IPS-15b (cell line): Measurements from ENCODE around the gene TBC1D10A.

ENCODE experiments used
- H3K27me3 ChIP-seq: one replicate; pipeline ENCODE4 v1.6.1; 2013; ENCODE audit warnings: low read length; ENCODE audit not compliant: control insufficient read depth, insufficient read depth
- H3K36me3 ChIP-seq: one replicate; pipeline ENCODE4 v1.6.1; 2013; ENCODE audit warnings: low read length; ENCODE audit not compliant: control insufficient read depth, insufficient read depth
- H3K4me1 ChIP-seq: one replicate; pipeline ENCODE4 v1.6.1; 2013; ENCODE audit warnings: mild to moderate bottlenecking, low read length; ENCODE audit not compliant: control insufficient read depth, insufficient read depth
- H3K4me3 ChIP-seq: one replicate; pipeline ENCODE4 v1.5.1; 2013; ENCODE audit warnings: low read depth, low read length
- H3K9ac ChIP-seq: one replicate; pipeline ENCODE4 v1.6.1; 2013; ENCODE audit warnings: low read depth, mild to moderate bottlenecking, low read length
- H3K9me3 ChIP-seq: one replicate; pipeline ENCODE4 v1.6.1; 2013; ENCODE audit warnings: mild to moderate bottlenecking, low read length; ENCODE audit not compliant: control insufficient read depth, insufficient read depth

The TBC1D10A gene

GRCh38 chr22:30251711-30252110, 75.0 kb downstream of the TBC1D10A start:
- Histone ChIP-seq H3K4me1 (peaks cover 8% of the 10 kb centered on the region), H3K9ac (no peak overlapping the region), H3K4me3 (no peak overlapping the region), H3K9me3 (no peaks in the 10 kb centered on the region), H3K27me3 (no peaks in the 10 kb centered on the region), H3K36me3 (no peaks in the 10 kb centered on the region)

- Histone ChIP-seq H3K36me3 (no peaks in the 10 kb centered on the region), H3K27me3 (no peaks in the 10 kb centered on the region), H3K4me3 (no peak overlapping the region), H3K4me1 (peaks cover 8% of the 10 kb centered on the region), H3K9ac (no peak overlapping the region), H3K9me3 (no peaks in the 10 kb centered on the region)
These were observed 76.0 kb downstream of the TBC1D10A start for GRCh38 chr22:30250661-30251267.

- Histone ChIP-seq H3K9ac (no peak overlapping the region), H3K9me3 (no peaks in the 10 kb centered on the region), H3K4me1 (peaks cover 8% of the 10 kb centered on the region), H3K4me3 (no peak overlapping the region), H3K36me3 (no peaks in the 10 kb centered on the region), H3K27me3 (no peaks in the 10 kb centered on the region)
These were observed 76.6 kb downstream of the TBC1D10A start for GRCh38 chr22:30250039-30250565.

GRCh38 chr22:30249049-30250038, 77.4 kb downstream of the TBC1D10A start:
- Histone ChIP-seq H3K27me3 (no peaks in the 10 kb centered on the region), H3K9ac (no peak overlapping the region), H3K4me1 (peaks cover 8% of the 10 kb centered on the region), H3K36me3 (no peaks in the 10 kb centered on the region), H3K4me3 (no peak overlapping the region), H3K9me3 (no peaks in the 10 kb centered on the region)

- no peaks in the 10 kb centered on the region for H3K27me3 ChIP-seq
- H3K36me3 ChIP-seq = peaks cover 5% of the 10 kb centered on the region
- no peak overlapping the region for H3K9ac ChIP-seq
- H3K4me1 ChIP-seq = peaks cover 8% of the 10 kb centered on the region
- H3K9me3 ChIP-seq = no peaks in the 10 kb centered on the region
- no peak overlapping the region for H3K4me3 ChIP-seq
These were observed 78.3 kb downstream of the TBC1D10A start for GRCh38 chr22:30248484-30248883.

GRCh38 chr22:30247974-30248373, 78.8 kb downstream of the TBC1D10A start:
- peaks cover 6% of the 10 kb centered on the region for H3K4me1 ChIP-seq

GRCh38 chr22:30247561-30247960, 79.2 kb downstream of the TBC1D10A start:
- no peaks in the 10 kb centered on the region for H3K9me3 ChIP-seq
- H3K4me3 ChIP-seq = no peak overlapping the region
- H3K27me3 ChIP-seq = no peaks in the 10 kb centered on the region
- peaks cover 11% of the 10 kb centered on the region for H3K36me3 ChIP-seq
- H3K9ac ChIP-seq = no peak overlapping the region
- peaks cover 2% of the 10 kb centered on the region for H3K4me1 ChIP-seq

More at GRCh38 chr22:30247974-30248373, 78.8 kb downstream of the TBC1D10A start:
- no peaks in the 10 kb centered on the region for H3K9me3 ChIP-seq
- H3K4me3 ChIP-seq = no peak overlapping the region
- no peaks in the 10 kb centered on the region for H3K27me3 ChIP-seq
- H3K36me3 ChIP-seq = peaks cover 7% of the 10 kb centered on the region
- H3K9ac ChIP-seq = no peak overlapping the region

- Histone ChIP-seq H3K4me1 (no peaks in the 10 kb centered on the region), H3K36me3 (peaks cover 18% of the 10 kb centered on the region), H3K9ac (no peak overlapping the region), H3K4me3 (peak overlapping the region; percentile 67), H3K27me3 (no peaks in the 10 kb centered on the region), H3K9me3 (no peaks in the 10 kb centered on the region)
These were observed 79.8 kb downstream of the TBC1D10A start for GRCh38 chr22:30246814-30247376.

GRCh38 chr22:30245985-30246813, 80.5 kb downstream of the TBC1D10A start, which contains the start of gene LIF:
LIF (minus strand) TSS chr22:30246759; CDS start chr22:30246695, 64 bp downstream.
- Histone ChIP-seq H3K27me3 (no peaks in the 10 kb centered on the region), H3K4me3 (peak within 1 kb of the TSS; percentile 67), H3K9ac (peak within 1 kb of the TSS; percentile 54), H3K4me1 (no peaks in the 10 kb centered on the region), H3K9me3 (no peaks in the 10 kb centered on the region), H3K36me3 (peaks cover 21% of the 10 kb centered on the region)

- peak overlapping the region; percentile 54 for H3K9ac ChIP-seq
- no peaks in the 10 kb centered on the region for H3K27me3 ChIP-seq
- no peaks in the 10 kb centered on the region for H3K9me3 ChIP-seq
- peak overlapping the region; percentile 67 for H3K4me3 ChIP-seq
- no peaks in the 10 kb centered on the region for H3K4me1 ChIP-seq
- H3K36me3 ChIP-seq = peaks cover 23% of the 10 kb centered on the region
These were observed 81.4 kb downstream of the TBC1D10A start for GRCh38 chr22:30245181-30245984.
